ENCODE data around the gene VTN.

VTN gene

GRCh38 chr17:28370035-28370743, at the start of gene VTN:
TSS of gene VTN (minus strand) at chr17:28370307. CDS start at chr17:28370203, 104 bp downstream.
- DNase-seq = peak; percentile 27

- DNase-seq = peak; percentile 90
Observed at GRCh38 chr17:28416703-28417311, 46.7 kb upstream of the VTN start.

- DNase-seq = no peak
Observed at GRCh38 chr17:28415886-28416285, 45.8 kb upstream of the VTN start.

GRCh38 chr17:28413804-28414203, 43.7 kb upstream of the VTN start:
- no peak for DNase-seq

GRCh38 chr17:28412099-28412498, 42.0 kb upstream of the VTN start:
- no peak for DNase-seq

GRCh38 chr17:28407974-28408306, 37.8 kb upstream of the VTN start:
- no peak for DNase-seq

- peak; percentile 99 for DNase-seq
Observed at GRCh38 chr17:28407130-28407973, 37.2 kb upstream of the VTN start.

GRCh38 chr17:28406473-28406814, 36.3 kb upstream of the VTN start:
- DNase-seq = peak; percentile 85

- peak; percentile 92 for DNase-seq
Observed at GRCh38 chr17:28405632-28406472, 35.7 kb upstream of the VTN start, which contains the start of gene SLC46A1. TSS of gene SLC46A1 (minus strand) at chr17:28406212. CDS start at chr17:28406114, 98 bp downstream.

- DNase-seq = peak; percentile 67
Observed at GRCh38 chr17:28404812-28405570, 34.9 kb upstream of the VTN start.

- DNase-seq = no peak
Observed at GRCh38 chr17:28404461-28404811, 34.3 kb upstream of the VTN start.

- DNase-seq = no peak
Observed at GRCh38 chr17:28404007-28404406, 33.9 kb upstream of the VTN start.

GRCh38 chr17:28402844-28403243, 32.7 kb upstream of the VTN start:
- DNase-seq = no peak

GRCh38 chr17:28402224-28402630, 32.1 kb upstream of the VTN start:
- DNase-seq = peak; percentile 80

GRCh38 chr17:28399808-28400207, 29.7 kb upstream of the VTN start:
- DNase-seq = no peak

- DNase-seq = peak; percentile 38
Observed at GRCh38 chr17:28398280-28398981, 28.3 kb upstream of the VTN start.

- DNase-seq = no peak
Observed at GRCh38 chr17:28397687-28398279, 27.7 kb upstream of the VTN start.

- DNase-seq = no peak
Observed at GRCh38 chr17:28397275-28397674, 27.2 kb upstream of the VTN start.

GRCh38 chr17:28396635-28397239, 26.6 kb upstream of the VTN start:
- DNase-seq = no peak

- no peak for DNase-seq
Observed at GRCh38 chr17:28395968-28396367, 25.9 kb upstream of the VTN start.

- DNase-seq = no peak
Observed at GRCh38 chr17:28395426-28395825, 25.3 kb upstream of the VTN start.

All from NCI-H69 (cell line).